ENCODE results near the gene NRDC. TPM values are rescaled to one million over a fixed set of nuclear protein-coding genes. Genes with fewer than 3 reads are reported as not detected.

The NRDC gene
- total and polyA plus RNA-seq, 9 of the 15 experiments (the other 6 are each of a cell fraction or from before 2014, with no cell fraction given), result 102 to 371 (median 201) TPM

GRCh38 chr1:51863384-51863783 lies 15.1 kb downstream of the NRDC start:
- no peak for ATAC-seq

More at GRCh38 chr1:51863384-51863783, 15.1 kb downstream of the NRDC start:
- Histone ChIP-seq H4K20me1 (replicated peaks; ENCODE audit: control insufficient read depth, insufficient read depth, low read length) (peaks cover 8% of the 10 kb centered on the region; the same call in 1 of the 2 replicates), H3K27ac (ENCODE audit: extremely low read depth, low read depth, low read length) (no peak overlapping the region), H3K36me3 (ENCODE audit: control insufficient read depth, insufficient read depth, low read length) (peaks cover 47% of the 10 kb centered on the region), H3K4me2 (ENCODE audit: insufficient read depth, low read length) (no peak overlapping the region), H2AFZ (ENCODE audit: low read depth, low read length) (no peak overlapping the region), H3K27me3 (ENCODE audit: control insufficient read depth in 2 of 2, insufficient read depth in 2 of 2, low read length in 2 of 2) (no peaks in the 10 kb centered on the region), H3K79me2 (ENCODE audit: control insufficient read depth, insufficient read depth, low read length) (peaks cover 96% of the 10 kb centered on the region), H3K9me3 (replicated peaks; ENCODE audit: control insufficient read depth, insufficient read depth, low read depth, low read length) (no peaks in the 10 kb centered on the region), H3K9ac (ENCODE audit: insufficient read depth in 1 of 2, low read depth in 2 of 2, low read length in 2 of 2) (no peak overlapping the region), H3K9me1 (ENCODE audit: control insufficient read depth, insufficient read depth, low read length) (no peaks in the 10 kb centered on the region), H3K4me3 (no peak overlapping the region), H3K4me1 (replicated peaks in 1 of 2; ENCODE audit: control insufficient read depth in 2 of 2, insufficient read depth in 2 of 2, low read length in 2 of 2) (peaks cover 19 to 20% of the 10 kb centered on the region in 2 experiments; a peak in 4 of 5 replicates)
- WGBS (ENCODE audit: insufficient coverage, low coverage, missing lambda C conversion rate), result 79% methylated on average over 2 of the region's 2 CpGs
- ChIA-PET POLR2A (interaction anchor here (1.3 to 6.9 kb wide), 2 partner anchors 11 to 13 kb away, joined by 5 to 47 read pairs; partner anchors contain the start of gene NRDC), CTCF (ENCODE audit: low intra/inter-chr PET ratio) (no interaction called here)
- BruUV-seq (replicated peaks), result no TSS peak
- TF ChIP-seq SETDB1 (IDR thresholded peaks at IDR 0.05; ENCODE audit: low read length) (no peak), ZBTB17 (CRISPR knock-in tag; IDR thresholded peaks at IDR 0.05) (no peak), ZNF76 (CRISPR knock-in tag; IDR thresholded peaks at IDR 0.05; ENCODE audit: borderline replicate concordance) (no peak), POU5F1 (IDR thresholded peaks at IDR 0.05; ENCODE audit: borderline replicate concordance, low read depth, low read length, partially characterized antibody) (no peak), MED1 (CRISPR knock-in tag; IDR thresholded peaks at IDR 0.05; ENCODE audit: borderline replicate concordance) (no peak), NR2C1 (IDR thresholded peaks at IDR 0.05) (no peak), NR2C1 (tag; IDR thresholded peaks at IDR 0.05) (no peak), SUPT5H (IDR thresholded peaks at IDR 0.05) (no peak), ZNF395 (CRISPR knock-in tag; IDR thresholded peaks at IDR 0.05) (no peak)
- TF ChIP-seq, protein P1, sequence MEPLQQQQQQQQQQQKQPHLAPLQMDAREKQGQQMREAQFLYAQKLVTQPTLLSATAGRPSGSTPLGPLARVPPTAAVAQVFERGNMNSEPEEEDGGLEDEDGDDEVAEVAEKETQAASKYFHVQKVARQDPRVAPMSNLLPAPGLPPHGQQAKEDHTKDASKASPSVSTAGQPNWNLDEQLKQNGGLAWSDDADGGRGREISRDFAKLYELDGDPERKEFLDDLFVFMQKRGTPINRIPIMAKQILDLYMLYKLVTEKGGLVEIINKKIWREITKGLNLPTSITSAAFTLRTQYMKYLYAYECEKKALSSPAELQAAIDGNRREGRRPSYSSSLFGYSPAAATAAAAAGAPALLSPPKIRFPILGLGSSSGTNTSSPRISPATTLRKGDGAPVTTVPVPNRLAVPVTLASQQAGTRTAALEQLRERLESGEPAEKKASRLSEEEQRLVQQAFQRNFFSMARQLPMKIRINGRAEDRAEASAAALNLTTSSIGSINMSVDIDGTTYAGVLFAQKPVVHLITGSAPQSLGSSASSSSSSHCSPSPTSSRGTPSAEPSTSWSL (CRISPR knock-in tag; IDR thresholded peaks at IDR 0.05; ENCODE audit: borderline replicate concordance), result no peak
- TF ChIP-seq, protein P2, sequence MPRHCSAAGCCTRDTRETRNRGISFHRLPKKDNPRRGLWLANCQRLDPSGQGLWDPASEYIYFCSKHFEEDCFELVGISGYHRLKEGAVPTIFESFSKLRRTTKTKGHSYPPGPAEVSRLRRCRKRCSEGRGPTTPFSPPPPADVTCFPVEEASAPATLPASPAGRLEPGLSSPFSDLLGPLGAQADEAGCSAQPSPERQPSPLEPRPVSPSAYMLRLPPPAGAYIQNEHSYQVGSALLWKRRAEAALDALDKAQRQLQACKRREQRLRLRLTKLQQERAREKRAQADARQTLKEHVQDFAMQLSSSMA (CRISPR knock-in tag; IDR thresholded peaks at IDR 0.05), result no peak
- TF ChIP-seq, protein P3, sequence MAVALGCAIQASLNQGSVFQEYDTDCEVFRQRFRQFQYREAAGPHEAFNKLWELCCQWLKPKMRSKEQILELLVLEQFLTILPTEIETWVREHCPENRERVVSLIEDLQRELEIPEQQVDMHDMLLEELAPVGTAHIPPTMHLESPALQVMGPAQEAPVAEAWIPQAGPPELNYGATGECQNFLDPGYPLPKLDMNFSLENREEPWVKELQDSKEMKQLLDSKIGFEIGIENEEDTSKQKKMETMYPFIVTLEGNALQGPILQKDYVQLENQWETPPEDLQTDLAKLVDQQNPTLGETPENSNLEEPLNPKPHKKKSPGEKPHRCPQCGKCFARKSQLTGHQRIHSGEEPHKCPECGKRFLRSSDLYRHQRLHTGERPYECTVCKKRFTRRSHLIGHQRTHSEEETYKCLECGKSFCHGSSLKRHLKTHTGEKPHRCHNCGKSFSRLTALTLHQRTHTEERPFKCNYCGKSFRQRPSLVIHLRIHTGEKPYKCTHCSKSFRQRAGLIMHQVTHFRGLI (CRISPR knock-in tag; IDR thresholded peaks at IDR 0.05), result no peak
- FAIRE-seq (no peak), DNase-seq (ENCODE audit: extremely low read depth in 1 of 4, low spot score in 3 of 4) (no peak)
- intact Hi-C loops (cut with micrococcal nuclease) (no loop called here), in situ Hi-C loops (cut with MboI) (no loop called here)
